HUDEP-2 (cell line): ENCODE measurements around the gene SLC6A6.
"Not testable (repeated sequence)": the region's sequence is repeated elsewhere in the genome, so short reads cannot be mapped to it uniquely, and the experiment has no call there.

Experiments
- DNase-seq, 76 experiments: peaks; one replicate each; lab custom pipeline; 2025; ENCODE audit not compliant: unreplicated experiment in 76 of 76; lab: John Stamatoyannopoulos, UW

The SLC6A6 gene

GRCh38 chr3:14503033-14503705 is 100.8 kb downstream of the SLC6A6 start:
- no peak for DNase-seq

- no peak for DNase-seq
Measured at GRCh38 chr3:14503706-14504065, 101.3 kb downstream of the SLC6A6 start.

DNA sequence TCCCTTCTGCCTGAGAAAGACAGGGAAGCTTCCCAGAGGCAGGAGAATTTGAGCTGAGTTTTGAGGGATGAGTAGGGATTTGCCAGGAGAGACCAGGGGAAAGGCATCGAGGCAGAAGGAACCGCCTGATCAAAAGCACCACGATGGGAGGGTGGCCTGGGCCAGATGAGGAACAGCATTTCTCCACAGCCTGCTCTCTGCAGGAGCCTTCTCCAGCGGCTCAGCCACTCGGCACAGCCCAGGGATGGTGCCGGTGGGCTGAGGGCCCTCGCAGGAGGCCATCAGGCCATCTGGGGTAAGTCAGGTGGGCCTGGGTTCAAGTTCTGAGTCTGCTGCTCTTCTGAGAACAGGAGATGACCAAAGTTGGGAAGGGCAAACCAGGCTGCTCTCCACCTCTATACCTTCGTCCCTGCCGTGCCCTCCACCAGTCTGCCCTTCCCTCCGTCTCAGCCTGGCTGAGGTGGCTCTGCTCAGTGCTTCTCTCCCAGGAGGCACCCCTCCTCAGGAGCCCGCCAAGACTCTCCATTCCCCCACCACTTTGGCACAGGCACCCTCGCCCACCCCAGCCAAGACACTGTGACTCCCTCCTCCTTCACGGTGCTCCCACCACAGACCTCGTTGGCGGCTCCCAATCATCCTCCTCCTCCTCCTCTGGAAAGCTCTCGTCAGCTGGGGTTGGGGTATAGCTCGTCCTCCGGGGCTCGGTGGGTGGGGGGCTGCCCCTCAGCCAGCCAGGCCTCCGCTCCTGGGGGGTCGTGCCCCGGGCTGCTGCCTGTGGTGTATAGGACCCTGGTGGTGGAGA is 102.8 kb downstream of the SLC6A6 start:
- DNase-seq = no peak

- DNase-seq = no peak
Measured at GRCh38 chr3:14505803-14506500, 103.5 kb downstream of the SLC6A6 start.

DNA sequence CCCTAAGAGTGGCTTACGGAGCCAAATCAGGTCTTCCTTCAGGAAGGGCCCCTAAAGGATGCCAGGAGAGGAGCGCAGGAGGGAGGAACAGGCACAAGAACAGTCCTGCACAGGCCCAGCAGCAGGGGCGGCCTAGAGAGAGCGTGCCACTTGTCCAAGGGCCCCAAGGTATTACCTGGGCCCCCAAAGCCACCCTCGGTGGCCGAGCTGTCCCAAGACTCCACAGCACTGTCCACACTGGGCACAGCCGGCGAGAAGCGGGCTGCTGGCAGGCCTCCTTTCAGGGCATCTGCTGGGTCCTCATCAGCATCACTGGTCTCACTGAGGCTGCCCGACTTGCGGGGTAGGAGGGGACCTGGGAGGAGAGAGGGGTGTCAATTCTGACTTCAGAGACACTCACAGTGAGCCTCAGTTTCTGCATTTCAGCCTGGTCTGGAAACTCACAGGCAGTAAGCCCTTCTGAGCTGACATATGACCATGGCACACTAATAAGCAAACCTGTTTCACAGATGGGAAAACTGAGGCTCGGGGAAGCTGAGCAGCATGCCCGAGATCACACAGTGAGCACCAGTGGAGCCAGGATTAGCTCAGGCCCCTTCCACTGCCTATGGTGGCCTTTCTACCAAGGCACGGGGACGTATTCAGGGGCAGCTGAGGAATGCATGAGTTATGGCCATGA is 104.4 kb downstream of the SLC6A6 start:
- DNase-seq = no peak

DNA sequence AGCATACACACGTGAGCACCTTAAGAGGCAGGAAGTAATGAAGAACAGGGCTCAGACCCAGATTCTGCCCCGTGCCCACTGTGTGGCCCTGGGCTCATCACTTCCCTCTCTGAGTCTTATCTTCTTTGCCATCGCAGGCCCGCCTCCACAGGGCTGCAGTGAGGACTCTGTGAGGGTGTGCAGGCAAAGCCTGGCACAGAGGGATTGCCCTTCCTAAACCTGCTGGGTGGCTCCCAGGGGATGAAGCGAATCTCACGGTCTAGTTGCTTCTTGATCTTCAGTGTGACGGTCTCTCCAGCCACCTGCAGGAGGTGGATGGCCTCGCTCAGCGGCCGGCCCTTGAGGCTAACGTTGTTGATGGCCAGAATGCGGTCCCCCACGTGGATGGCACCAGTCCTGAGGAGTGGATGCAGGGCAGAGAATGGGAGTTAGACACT is 104.9 kb downstream of the SLC6A6 start:
- no peak for DNase-seq

GRCh38 chr3:14507757-14508504 is 105.5 kb downstream of the SLC6A6 start:
- DNase-seq = no peak

DNA sequence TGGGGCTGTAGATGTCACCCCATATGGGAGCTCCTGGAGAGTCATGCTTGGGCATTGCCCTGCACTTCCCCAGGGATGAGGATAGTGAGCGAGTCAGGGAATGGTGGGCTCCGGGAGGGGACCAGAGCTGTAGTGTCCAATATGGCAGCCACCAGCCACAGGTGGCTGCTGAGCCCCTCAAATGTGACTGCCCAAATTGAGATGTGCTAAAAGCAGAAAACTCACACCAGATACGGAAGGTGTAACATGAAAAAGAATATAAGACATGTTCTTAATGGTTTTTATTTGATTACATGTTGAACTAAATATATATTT is 106.1 kb downstream of the SLC6A6 start:
- no peak for DNase-seq

GRCh38 chr3:14508966-14509795 is 106.8 kb downstream of the SLC6A6 start:
- DNase-seq = peak in 53 of 76 experiments; percentile 2 to 69 (median 35)

- no peak for DNase-seq
Measured at GRCh38 chr3:14509796-14510100, 107.3 kb downstream of the SLC6A6 start.

DNA sequence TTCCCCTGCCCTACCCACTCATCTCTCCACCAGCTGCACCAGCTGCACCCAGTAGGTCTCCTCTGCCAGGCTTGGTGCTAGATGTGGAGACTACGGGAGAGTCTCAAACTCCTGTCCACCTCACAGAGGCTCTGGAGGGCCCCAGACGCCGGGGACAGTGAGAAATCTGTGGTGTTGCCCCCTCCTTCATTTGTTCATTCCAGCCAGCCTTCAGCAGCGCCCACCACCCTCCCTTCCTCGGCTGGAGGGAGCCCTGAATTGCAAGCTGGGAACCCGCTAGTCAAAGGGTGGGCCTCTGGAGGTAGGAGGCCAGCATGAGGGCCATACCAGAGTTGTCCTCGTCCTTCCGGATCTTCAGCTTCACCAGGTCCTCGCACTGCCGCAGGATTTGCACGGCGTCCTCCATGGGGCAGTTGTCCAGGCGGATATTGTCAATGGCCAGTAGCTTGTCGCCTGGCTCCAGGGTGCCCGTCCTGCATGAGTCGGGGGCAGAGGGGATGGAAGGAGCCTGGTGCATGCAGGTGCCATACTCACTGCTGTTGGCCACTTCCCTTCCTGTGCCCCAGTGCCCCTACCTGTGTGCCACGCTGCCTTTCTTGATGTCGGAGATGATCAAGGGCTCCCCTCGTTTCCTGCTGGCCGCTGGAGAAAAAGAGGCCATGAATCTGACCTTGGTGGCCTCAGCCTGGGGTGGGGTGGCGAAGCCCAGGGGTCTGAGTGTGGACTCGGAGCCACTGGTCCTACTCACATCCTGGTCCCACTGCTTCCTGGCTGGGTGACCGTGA is 108.6 kb downstream of the SLC6A6 start:
- no peak for DNase-seq

GRCh38 chr3:14511623-14512280 is 109.3 kb downstream of the SLC6A6 start:
- DNase-seq = no peak

- no peak for DNase-seq
Measured at GRCh38 chr3:14512281-14512941, 110.0 kb downstream of the SLC6A6 start.

GRCh38 chr3:14512942-14513327 is 110.5 kb downstream of the SLC6A6 start:
- DNase-seq = no peak

DNA sequence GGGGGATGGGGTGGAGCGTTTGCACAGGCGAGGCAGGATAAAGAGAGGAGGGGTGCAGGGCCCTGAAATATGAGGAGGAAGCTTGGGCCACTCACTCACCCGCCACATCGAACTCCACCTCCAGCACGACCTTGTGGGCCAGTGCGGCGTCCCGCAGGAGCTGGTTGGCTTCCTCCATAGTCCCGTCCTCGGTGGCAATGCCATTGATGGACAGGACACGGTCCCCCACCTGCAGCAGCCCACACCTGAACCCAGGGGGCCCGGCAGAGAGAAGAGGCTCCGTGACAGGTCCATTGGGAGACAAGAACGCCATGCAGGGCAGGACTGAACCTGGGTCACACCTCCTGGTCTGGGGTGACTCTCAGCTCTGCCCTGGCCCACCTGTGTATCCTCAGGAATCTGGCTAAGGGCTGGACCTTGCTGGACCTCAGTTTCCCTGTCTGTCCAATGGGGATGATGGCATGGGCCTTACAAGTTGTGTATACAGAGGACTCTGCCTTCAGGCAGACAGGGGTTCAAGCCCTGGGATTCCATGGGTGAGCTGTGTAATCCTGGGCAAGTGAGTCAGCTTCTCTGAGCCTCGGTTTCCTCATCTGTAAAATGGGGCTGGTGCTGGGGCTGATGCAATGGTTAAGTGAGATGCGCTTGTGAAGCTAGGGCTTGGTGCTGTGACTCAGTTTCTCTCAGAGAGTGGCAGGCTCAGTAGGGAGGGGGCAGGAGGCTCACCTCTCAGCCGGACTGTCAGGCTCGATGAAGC is 111.3 kb downstream of the SLC6A6 start:
- no peak for DNase-seq

- no peak for DNase-seq
Measured at GRCh38 chr3:14514323-14514720, 111.9 kb downstream of the SLC6A6 start.

DNA sequence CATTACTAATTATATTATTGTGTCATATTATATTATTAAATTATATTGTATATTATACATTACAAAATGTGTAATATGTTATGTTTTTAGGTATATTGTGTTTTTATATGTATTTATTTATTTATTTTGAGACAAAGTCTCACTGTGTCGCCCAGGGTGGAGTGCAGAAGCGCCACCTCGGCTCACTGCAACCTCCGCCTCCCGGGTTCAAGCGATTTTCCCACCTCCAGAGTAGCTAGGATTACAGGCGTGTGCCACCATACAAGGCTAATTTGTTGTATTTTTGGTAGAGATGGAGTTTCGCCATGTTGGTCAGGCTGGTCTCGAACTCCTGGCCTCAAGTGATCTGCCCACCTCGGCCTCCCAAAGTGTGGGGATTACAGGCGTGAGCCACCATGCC is 113.1 kb downstream of the SLC6A6 start:
- not testable (repeated sequence) for DNase-seq
